Kidney (tissue), 14 donors: ENCODE data around the gene RASD1. TPM values are rescaled to one million over a fixed set of nuclear protein-coding genes. Genes with fewer than 3 reads are reported as not detected.
"Not testable (repeated sequence)": the region's sequence is repeated elsewhere in the genome, so short reads cannot be mapped to it uniquely, and the experiment has no call there.

Source experiments
- DNase-seq, 5 donors: peaks; one replicate each; pipeline ENCODE4 v3.0.0-alpha.2; 2013 to 2020
- FAIRE-seq: peaks from 2 replicates; lab custom pipeline; 2012; peaks lifted over from hg19 to GRCh38; lab: Jason Lieb, UNC
- H3K27ac ChIP-seq, 2 donors: one replicate each; pipeline ENCODE4 v1.7.0; 2013; ENCODE audit warnings: low read depth in 2 of 2, low read length in 2 of 2, inconsistent platforms in 1 of 2
- H3K27me3 ChIP-seq: one replicate; pipeline ENCODE4 v1.7.1; 2013; ENCODE audit warnings: low read length, inconsistent platforms; ENCODE audit not compliant: control insufficient read depth, insufficient read depth
- H3K36me3 ChIP-seq, 3 donors: one replicate each; pipeline versions ENCODE4 v1.7.0 to v1.7.1; 2013; ENCODE audit warnings: low read length in 3 of 3, control low read depth in 1 of 3, inconsistent platforms in 1 of 3; ENCODE audit not compliant: insufficient read depth in 3 of 3, control insufficient read depth in 2 of 3
- H3K4me1 ChIP-seq, 3 donors: one replicate each; pipeline versions ENCODE4 v1.7.0 to v1.7.1; 2013; ENCODE audit warnings: low read length in 3 of 3, inconsistent platforms in 1 of 3, low read depth in 1 of 3; ENCODE audit not compliant: control insufficient read depth in 2 of 3, insufficient read depth in 2 of 3
- H3K4me3 ChIP-seq, 3 donors: one replicate each; pipeline versions ENCODE4 v1.7.0 to v1.8.1; 2013; ENCODE audit warnings: low read length in 3 of 3, control low read depth in 1 of 3, inconsistent platforms in 1 of 3
- H3K9ac ChIP-seq, 3 donors: one replicate each; pipeline versions ENCODE4 v1.7.0 to v1.7.1; 2013; ENCODE audit warnings: low read length in 3 of 3, control low read depth in 1 of 3, inconsistent platforms in 1 of 3
- H3K9me3 ChIP-seq, 3 donors: one replicate each; pipeline versions ENCODE4 v1.7.0 to v1.7.1; 2013; ENCODE audit warnings: low read length in 3 of 3, control low read depth in 1 of 3, inconsistent platforms in 1 of 3; ENCODE audit not compliant: control insufficient read depth in 2 of 3, insufficient read depth in 1 of 3
- intact Hi-C: fragments of 100-400 bp; cut with DNase I; formaldehyde crosslinking; loops from one replicate; pipeline ENCODE4 v1.11.1; 2022
- polyA plus RNA-seq: library from polyadenylated mRNA; stranded (reverse); fragments of 350-450 nt; fragmentation: Illumina TruSeq; extraction: RNeasy Lipid Tissue Mini Kit (QIAGEN cat#74804); gene quantifications from one replicate; pipeline ENCODE4 v1.2.3, GENCODE V29; 2014; ENCODE audit warnings: low read depth, low replicate concordance; ENCODE audit not compliant: insufficient read depth
- total RNA-seq: library from RNA; stranded (reverse); fragmentation: NEBNext Ultra II Directional; extraction: Animal tissue kit (Norgen Biotek cat#: 25700); gene quantifications from one replicate; pipeline ENCODE4 v1.2.1, GENCODE V29; 2021
- TF ChIP-seq, protein P1 (sequence below): IDR thresholded peaks from 3 replicates; pipeline ENCODE4 v1.5.1; 2012; ENCODE audit warnings: mild to moderate bottlenecking, moderate library complexity, borderline replicate concordance; ENCODE audit not compliant: insufficient read depth; ENCODE audit errors: extremely low read depth
- donor health status: control.
- donor health status: control.
- donor health status: control.
- donor health status: control.
- donor health status: control.
- donor health status: DM: yes; HTN: yes; CAD: no.
- donor health status: Normal renal cell carcinoma (clear cell type).

Gene RASD1
- total and polyA plus RNA-seq, 2 donors from 2014 or later = 103 to 147 TPM

DNA sequence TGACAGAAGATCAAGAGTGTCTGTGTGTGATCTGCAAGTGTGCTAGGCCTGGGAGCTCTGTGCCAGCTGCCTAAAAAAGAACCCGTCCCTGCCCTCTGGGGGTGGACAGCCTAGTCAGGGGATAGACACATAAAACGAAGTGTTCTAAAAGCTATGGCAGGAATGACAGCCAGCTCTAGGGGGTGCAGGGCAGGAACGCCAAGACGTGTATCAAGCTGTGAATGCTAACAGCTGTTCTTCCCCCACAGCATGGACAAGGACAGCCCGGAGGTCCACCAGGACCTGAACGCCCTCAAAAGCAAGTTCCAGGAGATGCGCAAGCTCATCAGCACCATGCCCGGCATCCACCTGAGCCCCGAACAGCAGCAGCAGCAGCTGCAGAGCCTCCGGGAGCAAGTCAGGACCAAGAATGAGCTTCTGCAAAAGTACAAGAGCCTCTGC is 5.1 kb downstream of the RASD1 start:
- H3K27me3 ChIP-seq = no peaks in the 10 kb centered on the region

DNA sequence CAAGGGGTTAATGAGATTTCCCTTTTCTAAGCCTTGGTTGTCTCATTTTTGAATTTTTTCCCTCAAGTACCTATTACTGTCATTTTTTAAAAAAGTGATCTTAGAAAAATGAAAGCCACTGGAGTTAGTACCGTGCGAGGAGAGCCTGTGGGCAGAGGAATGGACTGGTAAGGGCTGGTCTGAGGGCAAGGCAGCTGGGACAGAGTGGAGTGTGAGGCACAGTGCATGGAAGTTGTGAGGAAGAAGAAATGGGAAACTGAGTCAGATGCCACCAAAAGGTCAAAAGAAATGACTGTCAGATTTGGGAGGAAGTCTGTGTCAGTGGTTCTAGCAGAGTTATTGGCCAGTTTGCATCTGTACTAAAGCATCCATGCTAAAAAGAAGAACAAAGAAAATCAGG is 8.2 kb downstream of the RASD1 start:
- FAIRE-seq = no peak
- intact Hi-C loops = no loop called here
- Histone ChIP-seq H3K4me3 (no peak overlapping the region), H3K27me3 (no peaks in the 10 kb centered on the region), H3K9ac (no peak overlapping the region), H3K36me3 (peaks cover 0 to 13% (median 9%) of the 10 kb centered on the region in 3 donors), H3K27ac (no peak overlapping the region), H3K9me3 (no peaks in the 10 kb centered on the region), H3K4me1 (no peaks in the 10 kb centered on the region)
- no peak for DNase-seq
- TF ChIP-seq, protein P1, sequence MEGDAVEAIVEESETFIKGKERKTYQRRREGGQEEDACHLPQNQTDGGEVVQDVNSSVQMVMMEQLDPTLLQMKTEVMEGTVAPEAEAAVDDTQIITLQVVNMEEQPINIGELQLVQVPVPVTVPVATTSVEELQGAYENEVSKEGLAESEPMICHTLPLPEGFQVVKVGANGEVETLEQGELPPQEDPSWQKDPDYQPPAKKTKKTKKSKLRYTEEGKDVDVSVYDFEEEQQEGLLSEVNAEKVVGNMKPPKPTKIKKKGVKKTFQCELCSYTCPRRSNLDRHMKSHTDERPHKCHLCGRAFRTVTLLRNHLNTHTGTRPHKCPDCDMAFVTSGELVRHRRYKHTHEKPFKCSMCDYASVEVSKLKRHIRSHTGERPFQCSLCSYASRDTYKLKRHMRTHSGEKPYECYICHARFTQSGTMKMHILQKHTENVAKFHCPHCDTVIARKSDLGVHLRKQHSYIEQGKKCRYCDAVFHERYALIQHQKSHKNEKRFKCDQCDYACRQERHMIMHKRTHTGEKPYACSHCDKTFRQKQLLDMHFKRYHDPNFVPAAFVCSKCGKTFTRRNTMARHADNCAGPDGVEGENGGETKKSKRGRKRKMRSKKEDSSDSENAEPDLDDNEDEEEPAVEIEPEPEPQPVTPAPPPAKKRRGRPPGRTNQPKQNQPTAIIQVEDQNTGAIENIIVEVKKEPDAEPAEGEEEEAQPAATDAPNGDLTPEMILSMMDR = no peak

More for the DNA sequence above, 5.1 kb downstream of the RASD1 start:
- DNase-seq (no peak), FAIRE-seq (no peak)
- Histone ChIP-seq H3K4me3 (no peak overlapping the region), H3K9ac (no peak overlapping the region), H3K36me3 (peaks cover 0 to 13% (median 9%) of the 10 kb centered on the region in 3 donors), H3K9me3 (no peaks in the 10 kb centered on the region), H3K27ac (no peak overlapping the region), H3K4me1 (peaks cover 0 to 3% (median 0%) of the 10 kb centered on the region in 3 donors)
- TF ChIP-seq, protein P1 = no peak
- intact Hi-C loops = no loop called here

DNA sequence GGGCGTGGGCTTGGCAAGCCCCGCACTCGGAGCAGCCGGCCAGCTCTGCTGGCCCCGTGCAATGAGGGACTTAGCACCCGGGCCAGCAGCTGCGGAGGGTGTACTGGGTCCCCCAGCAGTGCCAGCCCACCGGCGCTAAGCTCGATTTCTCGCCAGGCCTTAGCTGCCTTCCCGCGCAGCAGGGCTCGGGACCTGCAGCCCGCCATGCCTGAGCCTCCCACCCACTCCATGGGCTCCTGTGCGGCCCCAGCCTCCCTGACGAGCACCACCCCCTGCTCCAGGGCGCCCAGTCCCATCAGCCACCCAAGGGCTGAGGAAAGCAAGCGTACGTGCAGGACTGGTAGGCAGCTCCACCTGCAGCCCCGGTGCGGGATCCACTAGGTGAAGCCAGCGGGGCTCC is 9.8 kb downstream of the RASD1 start:
- H3K27ac ChIP-seq, H3K9me3 ChIP-seq, H3K4me3 ChIP-seq, intact Hi-C loops, DNase-seq, H3K27me3 ChIP-seq, H3K4me1 ChIP-seq, H3K9ac ChIP-seq, FAIRE-seq: not testable (repeated sequence)
- peaks cover 0 to 13% (median 10%) of the 10 kb centered on the region in 3 donors for H3K36me3 ChIP-seq

DNA sequence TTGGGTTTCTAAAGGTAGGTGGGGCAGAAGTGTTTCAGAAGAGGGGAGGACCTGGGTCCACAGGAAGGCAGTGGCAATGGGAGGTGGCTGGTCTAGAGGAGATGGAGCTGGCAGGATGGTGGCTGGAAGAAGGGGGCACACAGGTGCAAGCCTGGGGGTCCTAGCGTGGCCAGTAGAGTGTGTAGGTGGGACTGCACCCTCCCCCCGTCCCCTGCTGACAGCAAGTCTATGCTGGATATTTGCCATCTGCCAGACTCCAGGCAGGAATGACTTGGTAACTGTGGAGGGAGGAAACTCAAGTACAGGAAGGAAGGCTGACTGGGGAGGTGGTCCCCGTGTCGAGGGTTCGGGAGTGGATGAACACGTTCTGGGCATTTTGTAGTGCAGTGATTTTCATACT is 10.8 kb downstream of the RASD1 start:
- Histone ChIP-seq H3K4me1 (peaks cover 0 to 6% (median 5%) of the 10 kb centered on the region in 3 donors), H3K27me3 (no peaks in the 10 kb centered on the region), H3K36me3 (peaks cover 0 to 12% (median 9%) of the 10 kb centered on the region in 3 donors), H3K9me3 (no peaks in the 10 kb centered on the region), H3K27ac (no peak overlapping the region), H3K4me3 (no peak overlapping the region), H3K9ac (no peak overlapping the region)
- TF ChIP-seq, protein P1 = no peak
- intact Hi-C loops = no loop called here
- FAIRE-seq = no peak
- no peak for DNase-seq
